Activated T-cell treated with anti-CD3 and anti-CD28 coated beads for 24 hours (primary cell): Measurements from ENCODE around the gene STARD3NL.
"Not testable (repeated sequence)": the region's sequence is repeated elsewhere in the genome, so short reads cannot be mapped to it uniquely, and the experiment has no call there.

Experiments used
- DNase-seq: peaks from one replicate; pipeline ENCODE4 v3.0.0-alpha.2; 2020; ENCODE audit warnings: low read depth

The STARD3NL gene

GRCh38 chr7:38178004-38178694, at the start of gene STARD3NL:
TSS of gene STARD3NL (plus strand) at chr7:38178245. CDS start at chr7:38207505, 29,260 bp downstream.
- DNase-seq, result peak; percentile 91

- no peak for DNase-seq
Measured at GRCh38 chr7:38129162-38129561, 48.9 kb upstream of the STARD3NL start.

GRCh38 chr7:38129579-38129978, 48.5 kb upstream of the STARD3NL start:
- no peak for DNase-seq

- no peak for DNase-seq
Measured at GRCh38 chr7:38138171-38138570, 39.9 kb upstream of the STARD3NL start.

- no peak for DNase-seq
Measured at GRCh38 chr7:38141187-38141586, 36.9 kb upstream of the STARD3NL start.

GRCh38 chr7:38142736-38143135, 35.3 kb upstream of the STARD3NL start:
- no peak for DNase-seq

- DNase-seq, result no peak
Measured at GRCh38 chr7:38147005-38147404, 31.0 kb upstream of the STARD3NL start.

GRCh38 chr7:38151556-38151955, 26.5 kb upstream of the STARD3NL start:
- DNase-seq, result no peak

GRCh38 chr7:38153515-38153914, 24.5 kb upstream of the STARD3NL start:
- no peak for DNase-seq

GRCh38 chr7:38154278-38154677, 23.8 kb upstream of the STARD3NL start:
- DNase-seq, result no peak

- DNase-seq, result no peak
Measured at GRCh38 chr7:38160003-38160571, 18.0 kb upstream of the STARD3NL start.

- DNase-seq, result no peak
Measured at GRCh38 chr7:38162036-38162435, 16.0 kb upstream of the STARD3NL start.

- no peak for DNase-seq
Measured at GRCh38 chr7:38163671-38164070, 14.4 kb upstream of the STARD3NL start.

- no peak for DNase-seq
Measured at GRCh38 chr7:38168890-38169570, 9.0 kb upstream of the STARD3NL start.

GRCh38 chr7:38169847-38170246, 8.2 kb upstream of the STARD3NL start:
- DNase-seq, result no peak

GRCh38 chr7:38171623-38172391, 6.2 kb upstream of the STARD3NL start:
- no peak for DNase-seq

- DNase-seq, result not testable (repeated sequence)
Measured at GRCh38 chr7:38175547-38175946, 2.5 kb upstream of the STARD3NL start.

GRCh38 chr7:38177621-38178003, 433 bp upstream of the STARD3NL start:
- DNase-seq, result no peak

- no peak for DNase-seq
Measured at GRCh38 chr7:38178695-38179344, 775 bp downstream of the STARD3NL start.

- no peak for DNase-seq
Measured at GRCh38 chr7:38179776-38180226, 1.8 kb downstream of the STARD3NL start.

GRCh38 chr7:38181111-38181510, 3.1 kb downstream of the STARD3NL start:
- DNase-seq, result no peak

GRCh38 chr7:38182450-38182849, 4.4 kb downstream of the STARD3NL start:
- no peak for DNase-seq
